HepG2 (cell line): Measurements from ENCODE around the gene FETUB. TPM values are rescaled to one million over a fixed set of nuclear protein-coding genes. Genes with fewer than 3 reads are reported as not detected.
A peak's percentile ranks its signal among the peaks of the same experiment; 100 is the strongest.

Experiments
- DZIP1 ChIP-seq: sonication (generic); formaldehyde crosslinking; IDR thresholded peaks from 2 replicates; pipeline ENCODE4 v1.5.0; 2020; ENCODE audit warnings: mild to moderate bottlenecking, missing genetic modification reagents
- EHMT2 ChIP-seq: fragments of 200-600 bp; sonication (generic); IDR thresholded peaks from 2 replicates; pipeline ENCODE4 v1.7.0; 2017; ENCODE audit warnings: antibody characterized with exemption, low read depth, low read length, borderline replicate concordance
- FOXJ3 ChIP-seq: sonication (generic); formaldehyde crosslinking; IDR thresholded peaks from 2 replicates; pipeline ENCODE4 v1.4.0; 2020; ENCODE audit warnings: missing genetic modification reagents, mild to moderate bottlenecking, borderline replicate concordance
- MYNN ChIP-seq: sonication (generic); formaldehyde crosslinking; IDR thresholded peaks from 2 replicates; pipeline ENCODE4 v1.4.0; 2020; ENCODE audit warnings: mild to moderate bottlenecking, low read depth, missing genetic modification reagents
- TEF ChIP-seq: sonication (generic); formaldehyde crosslinking; IDR thresholded peaks from 2 replicates; pipeline ENCODE4 v1.5.0; 2020; ENCODE audit warnings: missing genetic modification reagents
- XBP1 ChIP-seq: sonication (generic); formaldehyde crosslinking; IDR thresholded peaks from 2 replicates; pipeline ENCODE4 v1.5.0; 2020; ENCODE audit warnings: missing genetic modification reagents
- ZBTB26 ChIP-seq: IDR thresholded peaks from 2 replicates; pipeline ENCODE4 v1.6.1; 2016; ENCODE audit warnings: missing compliant biosample characterization, missing genetic modification reagents, borderline replicate concordance
- ZBTB43 ChIP-seq: sonication (generic); formaldehyde crosslinking; conservative IDR thresholded peaks from 2 replicates; pipeline ENCODE4 v1.4.0; 2020; ENCODE audit warnings: missing genetic modification reagents
- ZC3H13 ChIP-seq: sonication (generic); formaldehyde crosslinking; IDR thresholded peaks from 2 replicates; pipeline ENCODE4 v1.8.1; 2023; ENCODE audit warnings: mild to moderate bottlenecking, missing genetic modification reagents, moderate library complexity
- ZMYM3 ChIP-seq: sonication (generic); formaldehyde crosslinking; IDR thresholded peaks from 2 replicates; pipeline ENCODE4 v1.5.1; 2020; ENCODE audit warnings: mild to moderate bottlenecking, missing genetic modification reagents
- ZNF256 ChIP-seq: sonication (generic); formaldehyde crosslinking; conservative IDR thresholded peaks from 2 replicates; pipeline ENCODE4 v1.4.0; 2020; ENCODE audit warnings: missing genetic modification reagents
- ZNF430 ChIP-seq: sonication (generic); formaldehyde crosslinking; IDR thresholded peaks from 2 replicates; pipeline ENCODE4 v1.9.0; 2021; ENCODE audit warnings: mild to moderate bottlenecking, missing genetic modification reagents
- polyA plus RNA-seq, 8 experiments: library from polyadenylated mRNA; depleted of rRNA in 3 of 8; stranded (reverse) in 7 of 8; unstranded in 1 of 8; fragments of >200 nt; fragmentation: Illumina TruSeq in 4 of 8; extraction: Trizol in 4 of 8; gene quantifications; 2 replicates each; pipeline versions ENCODE4 v1.2.1 to v1.2.3, GENCODE V29; 2011 to 2016; ENCODE audit warnings: low read depth in 4 of 8, missing spikeins in 1 of 8, mixed read lengths in 1 of 8; ENCODE audit not compliant: insufficient read depth in 1 of 8
- total RNA-seq, 5 experiments: library from RNA; depleted of rRNA; stranded (reverse); fragments of >200 nt; fragmentation: Illumina TruSeq; extraction: Trizol; gene quantifications; 2 replicates each; pipeline ENCODE4 v1.2.3, GENCODE V29; 2016; ENCODE audit warnings: low read depth in 1 of 5
- TF ChIP-seq, protein P1 (sequence below): sonication (generic); formaldehyde crosslinking; IDR thresholded peaks from 2 replicates; pipeline ENCODE4 v1.5.0; 2020; ENCODE audit warnings: mild to moderate bottlenecking, missing genetic modification reagents
- TF ChIP-seq, protein P2 (sequence below): sonication (generic); formaldehyde crosslinking; IDR thresholded peaks from 2 replicates; pipeline ENCODE4 v1.8.0; 2022; ENCODE audit warnings: missing genetic modification reagents, mild to moderate bottlenecking, inconsistent platforms, borderline replicate concordance
- TF ChIP-seq, protein P3 (sequence below): sonication (generic); formaldehyde crosslinking; conservative IDR thresholded peaks from 2 replicates; pipeline ENCODE4 v1.4.0; 2020; ENCODE audit warnings: missing genetic modification reagents

Gene FETUB
- total and polyA plus RNA-seq, 2 of the 13 experiments (the other 11 are each of a cell fraction or from before 2014, with no cell fraction given) = 2.1 to 4.4 TPM

GRCh38 chr3:186630950-186631641, 9.1 kb upstream of the FETUB start (continued):
- TF ChIP-seq ZBTB26 (CRISPR knock-in tag) = peak; percentile 35; the same call in 1 of the 2 replicates
- no peak for TF ChIP-seq MYNN
- TF ChIP-seq ZBTB43 (CRISPR knock-in tag) = 0 out of 2 replicates have a peak, but pooled peaks have one; percentile 59
- TF ChIP-seq, protein P1, sequence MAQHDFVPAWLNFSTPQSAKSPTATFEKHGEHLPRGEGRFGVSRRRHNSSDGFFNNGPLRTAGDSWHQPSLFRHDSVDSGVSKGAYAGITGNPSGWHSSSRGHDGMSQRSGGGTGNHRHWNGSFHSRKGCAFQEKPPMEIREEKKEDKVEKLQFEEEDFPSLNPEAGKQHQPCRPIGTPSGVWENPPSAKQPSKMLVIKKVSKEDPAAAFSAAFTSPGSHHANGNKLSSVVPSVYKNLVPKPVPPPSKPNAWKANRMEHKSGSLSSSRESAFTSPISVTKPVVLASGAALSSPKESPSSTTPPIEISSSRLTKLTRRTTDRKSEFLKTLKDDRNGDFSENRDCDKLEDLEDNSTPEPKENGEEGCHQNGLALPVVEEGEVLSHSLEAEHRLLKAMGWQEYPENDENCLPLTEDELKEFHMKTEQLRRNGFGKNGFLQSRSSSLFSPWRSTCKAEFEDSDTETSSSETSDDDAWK (CRISPR knock-in tag) = no peak
- TF ChIP-seq, protein P2, sequence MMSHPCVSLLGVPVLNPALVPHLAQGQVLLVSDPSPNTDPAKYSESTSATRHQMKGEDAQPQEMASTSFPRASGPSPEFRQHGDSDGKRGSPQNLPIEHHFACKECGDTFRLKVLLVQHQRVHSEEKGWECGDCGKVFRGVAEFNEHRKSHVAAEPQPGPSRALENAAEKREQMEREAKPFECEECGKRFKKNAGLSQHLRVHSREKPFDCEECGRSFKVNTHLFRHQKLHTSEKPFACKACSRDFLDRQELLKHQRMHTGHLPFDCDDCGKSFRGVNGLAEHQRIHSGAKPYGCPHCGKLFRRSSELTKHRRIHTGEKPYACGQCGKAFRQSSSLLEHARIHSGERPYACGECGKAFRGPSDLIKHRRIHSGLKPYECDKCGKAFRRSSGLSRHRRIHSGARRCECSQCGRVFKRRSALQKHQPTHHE (CRISPR knock-in tag) = no peak
- TF ChIP-seq TEF (CRISPR knock-in tag) = peak; percentile 97
- TF ChIP-seq, protein P3, sequence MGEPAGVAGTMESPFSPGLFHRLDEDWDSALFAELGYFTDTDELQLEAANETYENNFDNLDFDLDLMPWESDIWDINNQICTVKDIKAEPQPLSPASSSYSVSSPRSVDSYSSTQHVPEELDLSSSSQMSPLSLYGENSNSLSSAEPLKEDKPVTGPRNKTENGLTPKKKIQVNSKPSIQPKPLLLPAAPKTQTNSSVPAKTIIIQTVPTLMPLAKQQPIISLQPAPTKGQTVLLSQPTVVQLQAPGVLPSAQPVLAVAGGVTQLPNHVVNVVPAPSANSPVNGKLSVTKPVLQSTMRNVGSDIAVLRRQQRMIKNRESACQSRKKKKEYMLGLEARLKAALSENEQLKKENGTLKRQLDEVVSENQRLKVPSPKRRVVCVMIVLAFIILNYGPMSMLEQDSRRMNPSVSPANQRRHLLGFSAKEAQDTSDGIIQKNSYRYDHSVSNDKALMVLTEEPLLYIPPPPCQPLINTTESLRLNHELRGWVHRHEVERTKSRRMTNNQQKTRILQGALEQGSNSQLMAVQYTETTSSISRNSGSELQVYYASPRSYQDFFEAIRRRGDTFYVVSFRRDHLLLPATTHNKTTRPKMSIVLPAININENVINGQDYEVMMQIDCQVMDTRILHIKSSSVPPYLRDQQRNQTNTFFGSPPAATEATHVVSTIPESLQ (CRISPR knock-in tag) = no peak
- no peak for TF ChIP-seq EHMT2
- TF ChIP-seq ZC3H13 (CRISPR knock-in tag) = no peak
- 0 out of 2 replicates have a peak, but pooled peaks have one; percentile 10 for TF ChIP-seq ZNF430
- TF ChIP-seq ZMYM3 = peak; percentile 90
- peak; percentile 100 for TF ChIP-seq FOXJ3 (CRISPR knock-in tag)
- TF ChIP-seq XBP1 (CRISPR knock-in tag) = no peak
- TF ChIP-seq ZNF256 (CRISPR knock-in tag) = 0 out of 2 replicates have a peak, but pooled peaks have one; percentile 22
- TF ChIP-seq DZIP1 (CRISPR knock-in tag) = no peak
